HG03108 (cell line): ENCODE results near the gene TMEM178B.

Source experiments
- ATAC-seq: cut with Tn5 transposase; IDR thresholded peaks from one replicate; pipeline ENCODE4 v1.9.1; 2021; ENCODE audit warnings: moderate library complexity; ENCODE audit not compliant: unreplicated experiment

The TMEM178B gene

GRCh38 chr7:141217938-141218337 is 144.1 kb downstream of the TMEM178B start:
- no peak for ATAC-seq

GRCh38 chr7:141218941-141219340 is 145.1 kb downstream of the TMEM178B start:
- no peak for ATAC-seq

- ATAC-seq = no peak
Measured at GRCh38 chr7:141220263-141220880, 146.5 kb downstream of the TMEM178B start.

GRCh38 chr7:141221007-141221612 is 147.2 kb downstream of the TMEM178B start:
- ATAC-seq = no peak

GRCh38 chr7:141225916-141226618 is 152.2 kb downstream of the TMEM178B start:
- no peak for ATAC-seq

- ATAC-seq = no peak
Measured at GRCh38 chr7:141227454-141227853, 153.6 kb downstream of the TMEM178B start.

- ATAC-seq = no peak
Measured at GRCh38 chr7:141228482-141228881, 154.6 kb downstream of the TMEM178B start.

- no peak for ATAC-seq
Measured at GRCh38 chr7:141231018-141231792, 157.3 kb downstream of the TMEM178B start.

- no peak for ATAC-seq
Measured at GRCh38 chr7:141232286-141233051, 158.6 kb downstream of the TMEM178B start.

- no peak for ATAC-seq
Measured at GRCh38 chr7:141234335-141235105, 160.7 kb downstream of the TMEM178B start.

- no peak for ATAC-seq
Measured at GRCh38 chr7:141235656-141236055, 161.8 kb downstream of the TMEM178B start.

- ATAC-seq = no peak
Measured at GRCh38 chr7:141238596-141239243, 164.9 kb downstream of the TMEM178B start.

- ATAC-seq = no peak
Measured at GRCh38 chr7:141239661-141240060, 165.8 kb downstream of the TMEM178B start.

- ATAC-seq = no peak
Measured at GRCh38 chr7:141242568-141242967, 168.7 kb downstream of the TMEM178B start.

- ATAC-seq = no peak
Measured at GRCh38 chr7:141243368-141243767, 169.5 kb downstream of the TMEM178B start.

GRCh38 chr7:141244435-141244834 is 170.6 kb downstream of the TMEM178B start:
- no peak for ATAC-seq

GRCh38 chr7:141246426-141246825 is 172.6 kb downstream of the TMEM178B start:
- no peak for ATAC-seq

GRCh38 chr7:141251180-141251579 is 177.3 kb downstream of the TMEM178B start:
- no peak for ATAC-seq

GRCh38 chr7:141251957-141252356 is 178.1 kb downstream of the TMEM178B start:
- no peak for ATAC-seq
